ENCODE measurements around the gene ANTXRL. TPM values are rescaled to one million over a fixed set of nuclear protein-coding genes. Genes with fewer than 3 reads are reported as not detected.
"Not testable (repeated sequence)": the region's sequence is repeated elsewhere in the genome, so short reads cannot be mapped to it uniquely, and the experiment has no call there.

The ANTXRL gene
- total RNA-seq, 1 experiment from 2014 or later = not detected

DNA sequence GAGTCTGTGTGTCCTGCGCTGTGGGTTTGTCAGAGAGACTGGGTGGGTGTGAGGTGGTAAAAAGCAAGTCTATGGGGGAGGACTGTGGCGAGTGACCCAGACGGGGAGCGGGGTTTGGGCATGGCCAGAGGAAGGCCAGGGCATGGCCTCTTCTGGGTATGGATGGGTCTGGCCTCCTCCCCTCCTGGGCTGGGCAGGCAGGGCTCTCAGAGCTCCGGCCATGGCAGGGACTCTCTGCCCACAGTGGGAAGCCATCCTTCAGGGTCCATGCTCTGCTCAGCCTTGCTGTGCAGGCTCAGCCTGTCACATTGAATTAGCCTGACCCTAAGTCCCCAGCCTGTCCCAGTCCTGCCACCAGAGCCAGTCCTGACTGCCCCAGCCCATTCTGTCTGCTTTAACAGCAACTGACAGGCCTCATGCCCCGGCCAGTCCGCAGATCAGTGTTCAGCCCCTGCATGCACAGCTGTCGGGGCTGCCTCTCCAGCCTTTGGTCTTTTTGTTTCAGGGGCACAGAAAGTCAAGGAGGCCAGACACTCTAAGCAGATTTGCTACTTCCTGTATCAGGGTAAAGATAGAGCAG lies 7.9 kb downstream of the ANTXRL start:
- DNase-seq (ENCODE audit: low spot score) = no peak

DNA sequence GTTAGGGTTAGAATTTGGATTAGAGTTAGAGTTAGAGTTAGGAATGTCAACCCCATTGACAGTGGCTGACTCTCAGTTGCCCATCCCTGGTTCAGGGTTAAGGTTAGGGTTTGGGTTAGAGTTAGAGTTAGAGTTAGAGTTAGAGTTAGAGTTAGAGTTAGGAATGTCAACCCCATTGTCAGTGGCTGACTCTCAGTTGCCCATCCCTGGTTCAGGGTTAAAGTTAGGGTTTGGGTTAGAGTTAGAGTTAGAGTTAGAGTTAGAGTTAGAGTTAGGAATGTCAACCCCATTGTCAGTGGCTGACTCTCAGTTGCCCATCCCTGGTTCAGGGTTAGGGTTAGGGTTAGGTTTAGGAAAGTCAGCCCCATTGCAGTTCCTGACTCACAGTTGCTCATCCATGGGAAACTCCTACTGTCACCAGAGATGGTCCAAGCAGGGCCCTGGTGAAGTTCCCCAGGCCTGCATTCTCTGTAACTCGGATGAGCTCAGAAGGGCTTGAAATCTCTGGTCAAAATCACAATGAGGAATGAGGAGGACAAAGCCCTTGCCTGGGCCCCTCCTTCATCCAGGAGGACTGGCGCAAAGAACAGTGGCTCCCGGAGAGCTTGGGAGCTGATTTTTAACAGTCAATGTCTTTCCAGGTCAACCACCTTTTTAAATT lies 8.7 kb downstream of the ANTXRL start:
- not testable (repeated sequence) for DNase-seq (ENCODE audit: low spot score)

DNA sequence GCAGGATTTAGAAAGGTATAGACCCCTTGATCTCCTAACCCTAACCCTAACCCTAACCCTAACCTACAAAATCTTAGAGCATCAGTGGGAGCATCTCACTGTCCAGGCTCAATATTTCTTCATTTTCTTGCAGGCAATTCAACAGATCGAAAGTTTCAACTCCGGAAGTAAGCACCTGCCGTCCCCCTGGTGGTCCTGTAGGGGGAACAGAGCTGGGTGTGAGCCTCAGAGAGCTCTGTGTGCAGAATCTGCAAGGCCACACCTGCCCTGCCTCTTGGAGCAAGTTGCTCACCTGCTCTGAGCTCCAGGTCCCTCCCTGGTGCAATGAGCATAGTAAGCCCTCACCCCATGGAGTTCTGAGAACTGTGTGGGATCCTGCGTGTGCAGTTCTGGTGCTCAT lies 9.3 kb downstream of the ANTXRL start:
- DNase-seq (ENCODE audit: low spot score) = not testable (repeated sequence)

DNA sequence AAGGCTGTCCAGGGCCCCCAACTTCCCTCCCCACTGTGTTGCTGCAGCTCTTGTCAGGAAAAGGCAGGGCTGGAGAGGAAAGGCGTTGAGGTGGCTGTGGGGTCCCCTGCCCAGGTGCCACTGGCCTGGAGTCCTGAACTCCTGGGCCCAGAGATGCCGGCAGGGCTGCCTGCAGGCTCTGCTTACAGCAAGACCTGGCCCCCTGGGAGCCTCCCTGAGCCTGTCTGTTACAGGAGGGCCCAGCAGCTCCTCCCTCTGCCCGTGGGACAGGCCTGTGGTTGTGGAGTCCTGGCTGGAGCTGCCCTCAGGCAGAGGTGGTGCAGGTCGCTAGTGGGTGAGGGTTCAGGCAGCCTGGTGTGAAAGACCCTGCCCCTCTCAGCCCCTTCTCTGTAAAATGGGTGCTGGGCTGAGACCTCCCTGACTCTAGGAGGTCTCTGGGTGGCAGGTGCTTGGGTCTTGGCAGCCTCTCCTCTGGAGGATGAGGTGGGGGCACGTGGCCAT lies 9.9 kb downstream of the ANTXRL start:
- no peak for DNase-seq (ENCODE audit: low spot score)

DNA sequence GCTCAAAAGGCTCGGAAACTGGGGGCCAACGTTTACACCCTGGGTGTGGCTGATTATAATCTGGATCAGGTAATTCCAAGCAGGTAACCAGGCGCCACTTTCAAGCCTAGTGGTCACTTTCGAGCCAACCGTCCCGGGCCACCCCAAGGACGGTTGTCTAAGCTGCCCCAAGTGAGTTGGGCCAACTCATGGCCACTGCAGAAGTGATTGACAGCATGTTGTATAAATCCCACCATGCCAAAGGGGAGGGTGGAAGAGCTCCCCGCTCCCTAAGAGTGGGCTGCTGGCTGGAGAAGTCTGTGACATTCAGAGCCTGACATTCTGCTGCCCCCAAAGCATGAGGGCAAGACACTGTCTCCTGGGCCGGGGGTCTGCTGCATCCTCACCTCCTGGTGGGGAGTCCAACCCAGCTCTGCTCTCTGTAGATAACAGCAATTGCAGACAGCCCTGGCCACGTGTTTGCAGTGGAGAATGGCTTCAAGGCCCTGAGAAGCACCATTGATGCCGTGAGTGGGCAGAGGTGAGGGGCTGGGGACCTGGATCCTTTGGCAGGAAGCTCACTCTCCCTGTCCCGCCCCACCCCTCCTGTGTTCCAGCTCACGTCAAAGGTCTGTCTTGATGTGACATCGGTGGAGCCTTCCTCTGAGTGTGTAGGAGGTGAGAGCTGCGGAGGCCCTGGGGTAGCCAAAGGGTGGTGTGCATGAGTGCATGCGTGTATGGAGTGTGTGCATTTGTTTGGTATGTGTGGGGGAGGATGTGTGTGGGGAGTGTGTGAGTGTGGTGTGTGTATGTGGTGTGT lies 10.8 kb downstream of the ANTXRL start:
- DNase-seq (ENCODE audit: low spot score) = no peak

DNA sequence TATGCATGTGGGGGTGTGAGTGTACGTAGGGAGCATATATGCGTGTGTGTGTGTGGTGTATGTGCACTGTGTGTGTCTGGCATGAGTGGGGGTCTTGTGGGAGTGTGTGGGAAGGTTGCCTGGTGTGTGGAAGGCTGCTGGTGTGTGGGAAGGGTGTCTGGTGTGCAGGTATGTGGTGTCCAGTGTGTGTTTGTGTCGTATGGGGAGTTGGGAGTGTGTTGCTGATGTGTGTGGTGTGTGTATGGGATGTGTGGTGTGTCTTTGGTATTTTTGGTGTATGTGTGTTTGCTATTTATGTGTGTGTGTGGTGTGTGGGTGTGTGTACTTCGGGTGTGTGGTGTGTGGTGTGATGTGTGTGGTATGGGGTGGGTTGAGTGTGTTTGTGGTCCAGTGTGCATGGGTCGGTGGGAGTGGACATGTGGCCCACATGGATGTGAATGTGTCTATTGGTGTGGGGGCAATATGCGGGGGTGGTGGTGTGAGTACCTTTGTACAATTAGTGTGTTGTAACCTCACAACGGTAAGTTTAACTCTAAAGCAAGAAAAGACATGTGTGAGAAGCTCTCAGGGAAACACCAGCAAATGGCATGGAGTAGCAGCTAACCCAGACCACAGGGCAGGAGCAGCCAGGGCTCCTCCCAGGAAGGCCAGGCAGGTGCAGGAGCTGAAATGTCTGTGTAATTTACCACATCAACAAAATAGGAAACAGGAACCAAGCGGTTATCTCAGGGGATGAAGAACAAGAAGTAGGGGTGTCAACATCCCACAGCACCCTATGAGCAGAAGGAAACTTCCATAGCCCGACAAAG lies 11.9 kb downstream of the ANTXRL start:
- DNase-seq (ENCODE audit: low spot score) = no peak

DNA sequence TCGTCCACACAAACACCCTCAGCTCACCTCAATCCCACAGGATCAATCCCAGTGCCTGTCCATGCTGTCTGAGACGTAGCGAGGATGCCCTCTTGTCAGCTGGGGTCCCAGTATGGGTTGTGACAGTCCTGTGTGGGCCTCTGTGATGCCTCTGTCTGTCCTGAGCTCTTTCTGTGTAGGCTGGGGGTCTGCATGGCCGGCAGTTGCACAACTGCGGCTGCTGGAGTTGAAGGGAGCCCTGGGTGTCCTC lies 12.4 kb downstream of the ANTXRL start:
- DNase-seq (ENCODE audit: low spot score) = no peak

DNA sequence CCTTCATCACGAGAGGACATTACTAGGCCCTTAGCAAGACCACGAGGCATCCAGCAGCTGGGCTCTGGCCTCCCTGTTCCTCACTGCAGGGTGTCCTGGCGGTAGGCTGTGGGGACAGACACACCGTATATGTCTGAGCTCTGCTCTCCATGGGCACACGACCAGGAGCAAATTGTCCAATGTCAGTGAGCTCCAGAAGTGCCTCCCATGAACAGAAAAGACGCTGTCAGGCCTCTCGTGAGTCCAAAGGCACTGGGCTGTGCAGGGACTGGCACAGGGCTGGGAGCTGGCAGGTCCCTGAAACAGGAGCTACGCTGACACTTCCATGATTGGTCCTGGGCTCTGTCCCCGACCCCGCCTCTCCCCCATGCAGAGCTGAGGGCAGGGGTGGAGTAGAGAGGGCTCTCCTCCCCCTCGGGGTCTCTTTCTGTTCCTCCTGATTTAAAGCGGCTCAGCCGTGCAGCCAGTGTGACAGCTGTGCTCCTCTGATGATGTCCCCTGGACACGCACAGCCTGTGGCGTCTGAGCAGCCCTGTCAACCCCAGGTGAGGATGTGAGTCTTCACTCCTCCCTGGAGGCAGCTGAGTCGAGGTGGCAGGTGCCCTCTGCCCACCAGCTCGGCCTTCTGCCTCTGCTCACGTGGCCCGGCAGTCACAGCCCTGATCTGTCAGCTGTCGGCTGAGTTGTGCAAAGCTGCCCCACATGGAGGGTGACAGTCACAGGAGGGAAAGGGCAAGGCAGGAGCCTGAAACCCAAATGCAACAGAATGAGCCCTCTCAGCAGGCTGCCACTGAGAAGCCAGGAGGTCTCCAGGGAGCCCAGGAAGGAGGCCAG lies 13.0 kb downstream of the ANTXRL start:
- DNase-seq (ENCODE audit: low spot score) = no peak

DNA sequence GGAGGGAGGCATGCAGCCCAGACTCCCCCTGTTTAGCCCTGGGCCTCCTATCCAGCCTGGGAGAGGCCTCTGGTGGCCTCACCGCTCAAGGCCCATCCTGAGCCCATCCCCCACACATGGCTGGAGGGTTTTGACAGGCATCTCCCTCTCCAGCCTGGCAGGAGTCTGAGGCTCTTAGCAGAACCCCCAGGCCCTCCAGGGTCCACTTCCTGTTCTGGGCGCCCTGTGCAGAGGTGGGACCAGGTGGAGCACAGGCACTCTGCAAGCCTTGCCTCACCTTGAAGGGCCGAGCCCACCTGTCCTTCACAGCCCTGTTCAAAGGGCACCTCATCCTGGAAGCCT lies 13.5 kb downstream of the ANTXRL start:
- not testable (repeated sequence) for DNase-seq (ENCODE audit: low spot score)

DNA sequence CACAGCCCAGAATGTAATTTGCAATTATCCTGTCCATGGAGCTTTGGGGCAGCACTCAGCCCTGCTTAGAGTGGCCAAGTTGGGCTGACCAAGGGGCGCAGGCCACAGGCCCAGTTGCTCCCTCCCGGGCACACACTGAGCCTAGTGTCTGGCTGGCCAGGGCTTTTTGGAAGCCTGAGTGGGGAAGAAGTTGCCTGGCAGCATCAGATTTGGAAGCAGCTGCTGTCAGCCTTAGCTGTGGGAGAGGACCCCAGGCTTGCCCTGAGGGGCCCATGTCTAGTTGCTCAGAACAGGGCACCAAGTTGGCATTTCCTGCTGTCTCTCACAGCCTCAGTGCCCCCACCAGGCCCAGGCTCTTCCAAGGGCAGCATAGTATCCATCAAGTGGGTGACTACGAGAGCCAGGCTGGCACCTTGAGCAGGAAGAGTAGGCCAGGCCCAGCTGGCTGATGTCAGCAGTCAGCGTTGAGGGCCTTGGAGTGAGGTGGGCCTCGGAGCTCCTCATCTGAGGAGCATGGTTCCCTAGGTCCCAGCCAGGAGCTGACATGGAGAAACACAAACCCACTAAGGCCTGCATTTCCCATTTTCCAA lies 14.4 kb downstream of the ANTXRL start:
- DNase-seq (ENCODE audit: low spot score) = no peak

DNA sequence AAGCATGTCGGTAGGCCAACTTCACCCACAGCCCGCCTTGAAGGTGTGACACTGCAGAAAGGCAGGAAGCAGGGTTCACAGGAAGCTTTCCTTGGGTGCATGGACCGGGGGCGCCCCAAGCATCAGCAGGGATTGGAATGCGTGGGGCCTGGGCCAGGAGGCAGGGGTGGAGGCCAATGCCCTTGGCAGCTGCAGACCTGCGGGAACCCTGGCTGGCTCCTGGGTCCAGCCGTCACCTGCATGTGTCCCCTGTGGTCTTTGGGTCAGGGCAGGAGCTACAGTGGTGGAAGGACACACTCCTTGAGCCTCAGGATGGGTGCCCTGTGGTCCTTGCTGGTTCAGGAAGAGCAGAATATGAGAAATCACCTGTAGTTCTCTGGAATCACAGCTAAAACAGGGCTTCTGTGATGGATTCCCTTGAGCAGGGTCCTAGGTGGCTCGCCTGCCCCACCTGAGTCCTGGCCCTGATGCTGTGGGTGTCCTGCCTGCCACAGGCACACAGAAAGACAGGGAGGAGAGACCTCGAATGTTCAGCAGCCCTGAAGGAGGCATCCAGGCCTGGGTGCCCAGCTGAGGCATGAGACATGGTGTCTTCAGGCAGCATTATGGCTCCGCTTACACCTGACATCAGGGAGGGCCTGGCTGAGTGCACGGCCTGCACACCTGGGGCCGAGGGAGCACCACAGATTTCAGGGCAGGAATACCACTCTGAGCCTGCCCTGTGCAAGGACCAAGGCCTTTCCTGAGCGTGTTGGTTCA lies 15.1 kb downstream of the ANTXRL start:
- no peak for DNase-seq (ENCODE audit: low spot score)

DNA sequence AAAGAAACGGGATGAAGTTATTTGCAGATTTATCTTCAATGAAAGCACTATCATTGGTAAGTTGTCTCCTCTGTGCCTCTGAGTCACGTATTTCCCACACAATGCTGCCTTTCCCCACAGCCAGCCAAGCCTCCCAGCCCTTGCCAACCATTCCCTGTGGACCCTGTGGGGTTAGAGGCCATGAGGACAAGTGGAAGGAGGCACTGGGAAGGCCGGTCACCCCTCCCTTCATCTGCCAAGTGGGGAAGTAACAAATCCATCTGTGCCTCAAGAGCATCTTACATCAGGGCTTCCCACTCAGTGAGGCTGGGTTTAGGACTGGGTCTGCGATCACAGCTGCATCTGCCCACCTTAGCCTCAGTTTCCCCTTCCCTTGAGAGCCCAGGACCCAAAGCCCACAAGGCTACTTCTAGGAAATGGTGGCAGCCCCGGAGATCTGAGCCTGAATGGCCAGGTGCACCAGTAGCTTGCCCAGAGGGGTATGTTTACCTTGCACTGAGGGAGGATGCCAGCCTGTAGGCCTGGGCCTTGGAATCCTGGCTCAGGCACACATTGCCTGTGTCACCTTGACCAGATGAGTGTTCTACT lies 16.1 kb downstream of the ANTXRL start:
- DNase-seq (ENCODE audit: low spot score) = not testable (repeated sequence)

DNA sequence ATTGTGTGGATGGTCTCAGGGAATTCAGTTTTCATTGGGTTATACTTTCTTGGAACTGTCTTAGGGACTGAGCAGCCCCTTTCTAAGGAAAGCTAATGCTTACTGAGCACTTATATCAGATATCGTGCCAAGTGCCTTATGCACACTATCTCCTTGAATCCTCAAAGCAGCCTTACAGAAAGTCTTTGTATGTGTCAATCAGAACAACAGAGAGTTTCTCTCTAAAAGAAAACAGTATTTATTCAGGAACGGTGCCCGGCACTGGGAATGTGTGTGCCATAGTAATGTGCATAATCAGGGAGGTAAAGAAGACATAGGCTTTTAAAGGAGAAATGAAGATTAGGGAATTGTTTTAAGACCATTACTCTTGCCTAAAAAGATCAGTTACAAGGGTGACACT lies 17.3 kb downstream of the ANTXRL start:
- DNase-seq (ENCODE audit: low spot score) = no peak

DNA sequence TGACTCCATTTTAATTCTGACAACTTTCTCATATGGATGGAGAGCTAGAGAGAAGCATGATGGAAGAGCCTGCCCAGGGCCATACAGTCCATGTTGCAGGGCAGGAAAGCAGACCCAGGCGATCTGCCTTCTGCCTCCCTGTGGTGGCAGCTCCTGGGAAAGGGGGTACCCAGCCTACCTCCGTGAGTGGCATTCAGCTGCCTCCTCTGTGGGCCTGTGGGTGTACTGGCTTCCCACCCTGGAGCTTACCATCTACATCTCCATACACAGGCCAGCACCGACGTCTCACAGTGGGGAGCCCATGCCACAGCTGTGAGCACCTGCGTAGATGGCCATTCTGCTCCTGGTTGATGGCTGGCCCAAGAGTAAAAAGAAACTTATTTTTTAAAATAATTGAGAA lies 17.9 kb downstream of the ANTXRL start:
- not testable (repeated sequence) for DNase-seq (ENCODE audit: low spot score)

DNA sequence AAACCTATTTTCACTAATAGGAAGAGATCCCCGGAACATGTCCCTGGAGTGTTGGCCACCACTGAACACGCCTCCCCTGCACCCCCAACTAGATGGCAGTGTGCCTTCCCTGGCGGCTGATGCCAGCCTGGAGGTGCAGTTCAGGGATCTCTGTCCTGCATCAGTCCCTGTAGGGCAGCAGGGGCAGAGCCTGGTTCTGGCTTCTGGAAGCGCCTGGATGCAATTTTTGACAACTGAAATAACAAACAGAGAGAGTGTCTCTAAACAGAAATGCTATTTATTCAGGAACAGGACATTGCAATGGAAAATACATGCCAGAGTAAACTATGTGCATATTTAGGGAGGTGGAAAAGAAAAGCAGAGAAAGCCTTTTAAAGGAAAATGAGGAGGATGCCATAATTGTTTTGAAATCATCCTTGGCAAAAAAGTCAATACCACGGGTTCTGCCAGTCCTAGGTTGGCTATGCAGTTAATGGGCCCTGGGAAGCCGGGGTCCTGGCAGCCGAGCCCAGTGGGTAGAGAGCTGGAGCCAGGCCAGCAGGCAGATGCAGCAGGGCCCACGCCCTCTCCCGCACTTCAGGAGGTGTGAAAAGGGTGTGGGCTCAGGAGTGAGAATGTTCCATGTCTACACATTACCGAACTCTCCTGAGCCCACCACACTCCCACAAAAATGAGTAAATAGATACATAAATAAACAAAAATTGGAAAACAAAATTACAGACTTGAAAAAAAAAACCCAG lies 18.5 kb downstream of the ANTXRL start:
- DNase-seq (ENCODE audit: low spot score) = no peak

DNA sequence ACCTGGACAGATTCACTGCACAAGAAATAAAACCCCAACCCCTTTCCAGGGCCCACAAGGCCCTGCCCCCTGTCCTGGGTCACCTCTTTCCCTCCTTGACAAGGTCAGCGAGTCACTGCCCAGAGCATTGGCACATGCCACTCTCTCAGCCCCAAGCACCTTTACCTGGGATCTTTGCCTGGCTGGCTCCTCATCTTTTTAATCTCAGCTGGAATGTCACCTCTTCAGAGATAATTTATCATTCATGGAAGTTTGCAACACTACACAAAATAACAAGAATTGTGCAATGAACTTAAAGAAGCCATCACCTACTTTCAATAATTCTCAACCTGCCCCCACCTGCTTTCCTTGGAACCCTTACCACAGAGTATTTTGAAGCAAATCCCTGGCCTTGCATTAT lies 19.2 kb downstream of the ANTXRL start:
- DNase-seq (ENCODE audit: low spot score) = no peak

DNA sequence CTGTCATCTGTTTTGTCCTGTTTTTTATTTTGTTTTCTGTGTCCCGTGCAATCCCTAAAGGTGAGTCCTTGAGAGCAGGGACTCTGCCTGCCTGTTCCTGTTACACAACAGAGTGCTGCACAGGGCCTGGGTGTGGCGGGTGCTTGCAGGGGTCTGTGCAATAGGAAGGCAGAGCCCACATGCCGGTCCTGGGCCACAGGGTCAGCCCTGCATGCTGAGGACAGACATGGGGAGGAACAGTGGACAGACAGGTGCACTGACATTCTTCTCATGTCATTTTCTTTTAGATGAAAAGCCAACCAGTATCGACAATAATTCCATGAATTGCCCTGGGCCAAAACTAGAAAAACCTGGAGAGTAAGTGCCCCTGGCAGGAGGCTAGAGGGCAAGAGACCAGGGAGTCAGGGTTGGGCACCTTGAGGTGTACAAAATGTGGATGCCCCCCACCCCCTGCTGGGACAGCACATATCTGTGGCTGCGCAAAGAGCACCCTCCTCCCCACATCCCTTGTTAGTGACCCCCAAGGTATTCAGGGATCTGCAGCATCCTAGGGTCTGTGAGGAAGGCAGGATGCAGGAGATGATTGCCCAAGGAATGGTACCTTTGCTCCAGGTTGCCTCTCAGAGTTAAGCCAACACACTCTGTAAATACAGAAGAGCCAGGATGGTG lies 19.9 kb downstream of the ANTXRL start:
- DNase-seq (ENCODE audit: low spot score) = no peak

DNA sequence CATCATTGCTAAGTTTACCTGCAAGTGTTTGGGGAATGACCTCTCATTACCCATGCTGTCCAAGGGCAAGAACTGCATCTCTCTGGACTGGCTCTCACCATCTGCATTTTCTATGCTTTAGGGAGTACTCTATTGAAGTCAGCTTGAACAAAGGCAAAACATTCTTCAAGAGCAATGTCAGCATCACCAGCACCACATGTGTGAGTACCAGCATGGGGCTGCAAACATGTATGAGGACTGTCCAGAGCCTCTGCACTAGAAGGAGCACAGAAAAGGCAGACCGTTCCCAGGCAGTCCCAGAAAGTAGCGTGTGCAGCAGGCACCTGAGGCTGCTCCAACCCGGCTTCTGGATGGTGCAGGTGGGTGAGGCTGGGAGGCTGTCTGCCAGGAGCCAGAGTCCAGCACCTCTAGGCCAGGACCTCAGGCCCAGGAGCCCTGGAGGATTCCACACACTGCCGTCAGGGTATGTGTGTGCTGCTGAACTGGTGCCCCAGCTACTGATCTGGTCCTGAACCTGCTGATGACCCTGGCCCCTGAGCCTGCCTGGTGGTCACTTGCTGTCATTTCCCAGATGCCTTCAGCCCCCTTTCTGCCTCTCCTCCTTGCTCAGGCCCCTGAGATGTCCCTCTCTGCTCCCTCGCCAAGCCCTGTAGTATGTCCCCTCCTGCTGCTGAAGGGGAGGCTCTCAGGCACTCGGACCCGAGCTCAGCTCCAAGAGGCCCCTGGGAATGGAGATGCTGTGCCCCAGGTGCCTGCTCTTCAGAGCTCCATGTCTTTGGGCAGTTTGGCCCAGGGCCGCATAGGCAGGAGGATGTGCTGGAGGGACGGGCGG lies 20.7 kb downstream of the ANTXRL start:
- no peak for DNase-seq (ENCODE audit: low spot score)
